Bronchial epithelial cell (primary cell): ENCODE measurements around the gene SEMA5B. TPM values are rescaled to one million over a fixed set of nuclear protein-coding genes. Genes with fewer than 3 reads are reported as not detected.

Experiments
- DNase-seq: peaks from one replicate; pipeline ENCODE4 v3.0.0-alpha.2; 2010; ENCODE audit warnings: low read depth
- FAIRE-seq: peaks from 2 replicates; lab custom pipeline; 2011; peaks lifted over from hg19 to GRCh38; lab: Jason Lieb, UNC
- H3K27me3 ChIP-seq: 2 replicates; pipeline ENCODE4 v1.5.1; 2011; ENCODE audit warnings: low read length; ENCODE audit not compliant: control insufficient read depth, insufficient read depth
- H3K36me3 ChIP-seq: 2 replicates; pipeline ENCODE4 v1.5.1; 2011; ENCODE audit warnings: low read length; ENCODE audit not compliant: control insufficient read depth, insufficient read depth
- H3K4me3 ChIP-seq: 2 replicates; pipeline ENCODE4 v1.5.1; 2011; ENCODE audit warnings: mild to moderate bottlenecking, low read depth, low read length, control low read depth
- total RNA-seq: library from RNA; depleted of rRNA; stranded (reverse); fragments of >200 nt; gene quantifications from 2 replicates; pipeline ENCODE4 v1.2.1, GENCODE V29; 2014
- TF ChIP-seq, protein P1 (sequence below): IDR thresholded peaks from 2 replicates; pipeline ENCODE4 v1.5.1; 2011; ENCODE audit warnings: mild to moderate bottlenecking, moderate library complexity, low read length, control low read depth, inconsistent platforms; ENCODE audit not compliant: insufficient read depth, severe bottlenecking

The SEMA5B gene
- total RNA-seq, 1 donor from 2014 or later, result under 0.01 TPM

DNA sequence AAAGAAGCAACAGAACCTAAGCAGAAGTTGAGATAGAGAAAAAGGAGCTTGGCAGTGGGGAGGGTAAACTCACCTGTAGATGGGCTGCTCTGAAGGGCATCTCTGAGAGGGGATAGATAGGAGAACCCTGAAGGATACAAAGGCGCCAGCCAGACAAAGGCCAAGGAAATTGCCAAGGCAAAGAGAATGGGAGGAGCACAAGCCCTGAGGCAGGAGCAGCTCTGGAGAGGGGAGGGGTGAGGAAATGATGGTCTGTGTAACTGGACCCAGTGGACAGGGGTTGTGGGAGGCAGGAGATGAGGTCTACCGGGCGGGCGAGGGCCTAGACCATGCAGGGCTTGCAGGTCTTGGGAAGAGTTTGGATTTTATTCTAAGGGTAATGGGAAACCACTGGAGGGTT is 36.9 kb upstream of the SEMA5B start:
- DNase-seq (no peak), FAIRE-seq (no peak)
- Histone ChIP-seq H3K4me3 (no peak overlapping the region), H3K27me3 (no peaks in the 10 kb centered on the region), H3K36me3 (no peaks in the 10 kb centered on the region)
- TF ChIP-seq, protein P1, sequence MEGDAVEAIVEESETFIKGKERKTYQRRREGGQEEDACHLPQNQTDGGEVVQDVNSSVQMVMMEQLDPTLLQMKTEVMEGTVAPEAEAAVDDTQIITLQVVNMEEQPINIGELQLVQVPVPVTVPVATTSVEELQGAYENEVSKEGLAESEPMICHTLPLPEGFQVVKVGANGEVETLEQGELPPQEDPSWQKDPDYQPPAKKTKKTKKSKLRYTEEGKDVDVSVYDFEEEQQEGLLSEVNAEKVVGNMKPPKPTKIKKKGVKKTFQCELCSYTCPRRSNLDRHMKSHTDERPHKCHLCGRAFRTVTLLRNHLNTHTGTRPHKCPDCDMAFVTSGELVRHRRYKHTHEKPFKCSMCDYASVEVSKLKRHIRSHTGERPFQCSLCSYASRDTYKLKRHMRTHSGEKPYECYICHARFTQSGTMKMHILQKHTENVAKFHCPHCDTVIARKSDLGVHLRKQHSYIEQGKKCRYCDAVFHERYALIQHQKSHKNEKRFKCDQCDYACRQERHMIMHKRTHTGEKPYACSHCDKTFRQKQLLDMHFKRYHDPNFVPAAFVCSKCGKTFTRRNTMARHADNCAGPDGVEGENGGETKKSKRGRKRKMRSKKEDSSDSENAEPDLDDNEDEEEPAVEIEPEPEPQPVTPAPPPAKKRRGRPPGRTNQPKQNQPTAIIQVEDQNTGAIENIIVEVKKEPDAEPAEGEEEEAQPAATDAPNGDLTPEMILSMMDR, result no peak

DNA sequence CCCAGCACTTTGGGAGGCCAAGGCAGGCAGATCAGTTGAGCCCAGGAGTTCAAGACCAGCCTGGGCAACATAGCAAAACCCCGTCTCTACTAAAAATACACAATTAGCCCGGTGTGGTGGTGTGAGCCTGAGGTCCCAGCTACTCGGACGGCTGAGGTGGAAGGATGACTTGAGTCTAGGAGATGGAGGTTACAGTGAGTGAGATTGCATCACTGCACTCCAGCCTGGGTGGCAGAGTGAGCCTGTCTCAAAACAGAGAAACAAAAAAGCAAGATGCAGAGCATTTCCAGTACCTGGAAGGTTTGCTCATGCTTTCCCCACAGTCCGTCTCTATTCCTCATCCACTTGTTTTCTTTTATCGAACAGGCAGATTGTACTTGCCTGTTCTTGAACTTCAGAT is 35.5 kb upstream of the SEMA5B start:
- no peak for FAIRE-seq
- no peak overlapping the region for H3K4me3 ChIP-seq
- H3K27me3 ChIP-seq, result no peaks in the 10 kb centered on the region
- no peak for DNase-seq
- no peaks in the 10 kb centered on the region for H3K36me3 ChIP-seq
- TF ChIP-seq, protein P1, result no peak

DNA sequence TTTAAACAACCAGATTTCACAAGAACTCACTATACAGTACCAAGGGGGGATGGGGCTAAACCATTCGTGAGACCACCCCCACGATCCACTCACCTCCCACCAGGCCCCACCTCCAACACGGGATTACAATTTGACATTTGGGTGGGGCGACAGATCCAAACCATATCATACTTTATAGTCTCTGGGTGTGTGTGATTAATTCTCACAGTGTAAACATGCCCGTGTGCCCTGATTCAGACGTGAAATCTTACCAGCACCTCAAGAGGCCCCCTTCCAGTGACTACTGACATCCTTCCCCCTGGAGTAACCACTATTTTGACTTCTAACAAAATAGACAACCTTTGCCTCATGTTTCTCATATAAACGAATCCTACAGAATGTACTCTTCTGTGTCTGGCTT is 34.3 kb upstream of the SEMA5B start:
- Histone ChIP-seq H3K4me3 (no peak overlapping the region), H3K36me3 (no peaks in the 10 kb centered on the region), H3K27me3 (no peaks in the 10 kb centered on the region)
- TF ChIP-seq, protein P1, result no peak
- FAIRE-seq, result no peak
- DNase-seq, result no peak

DNA sequence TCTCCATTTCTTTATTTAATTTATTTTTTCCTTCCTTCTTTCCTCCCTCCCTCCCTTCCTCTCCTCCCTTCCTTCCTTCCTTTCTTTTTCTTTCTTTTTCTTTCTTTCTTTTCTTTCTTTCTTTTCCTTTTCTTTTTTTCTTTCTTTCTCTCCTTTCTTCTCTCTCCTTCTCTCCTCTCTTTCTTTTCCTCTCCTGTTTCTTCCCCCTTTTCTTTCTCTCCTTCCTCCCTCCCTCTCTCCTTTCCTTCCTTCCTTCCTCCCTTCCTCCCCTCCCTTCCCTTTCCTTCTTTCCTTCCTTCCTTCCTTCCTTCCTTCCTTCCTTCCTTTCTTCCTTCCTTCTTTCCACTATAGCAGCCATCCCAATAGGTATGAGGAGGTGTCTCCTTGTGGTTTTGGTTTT is 32.5 kb upstream of the SEMA5B start:
- TF ChIP-seq, protein P1, result no peak
- no peaks in the 10 kb centered on the region for H3K36me3 ChIP-seq
- FAIRE-seq, result no peak
- no peak for DNase-seq
- no peaks in the 10 kb centered on the region for H3K27me3 ChIP-seq
- H3K4me3 ChIP-seq, result no peak overlapping the region

DNA sequence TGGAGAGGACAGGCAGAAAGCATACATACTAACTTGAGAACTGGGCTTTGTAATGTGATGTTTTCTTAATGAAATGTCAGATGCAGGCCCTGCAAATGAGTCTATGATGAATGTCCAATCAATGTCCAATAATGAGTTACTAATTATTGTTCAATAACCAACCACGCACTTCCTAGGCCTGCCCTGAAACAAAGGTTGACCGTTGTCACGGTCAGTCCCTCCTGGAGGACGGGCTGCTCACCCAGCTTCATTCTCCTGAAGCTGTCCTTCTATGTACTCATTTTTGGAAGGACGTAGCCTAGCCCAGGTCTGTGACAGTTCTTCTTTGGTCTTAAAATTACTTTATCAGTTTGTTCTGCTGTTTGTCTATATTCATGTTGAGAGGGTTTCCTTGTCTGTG is 30.9 kb upstream of the SEMA5B start:
- H3K36me3 ChIP-seq, result no peaks in the 10 kb centered on the region
- DNase-seq (no peak), FAIRE-seq (no peak)
- TF ChIP-seq, protein P1, result no peak
- H3K4me3 ChIP-seq, result no peak overlapping the region
- no peaks in the 10 kb centered on the region for H3K27me3 ChIP-seq

DNA sequence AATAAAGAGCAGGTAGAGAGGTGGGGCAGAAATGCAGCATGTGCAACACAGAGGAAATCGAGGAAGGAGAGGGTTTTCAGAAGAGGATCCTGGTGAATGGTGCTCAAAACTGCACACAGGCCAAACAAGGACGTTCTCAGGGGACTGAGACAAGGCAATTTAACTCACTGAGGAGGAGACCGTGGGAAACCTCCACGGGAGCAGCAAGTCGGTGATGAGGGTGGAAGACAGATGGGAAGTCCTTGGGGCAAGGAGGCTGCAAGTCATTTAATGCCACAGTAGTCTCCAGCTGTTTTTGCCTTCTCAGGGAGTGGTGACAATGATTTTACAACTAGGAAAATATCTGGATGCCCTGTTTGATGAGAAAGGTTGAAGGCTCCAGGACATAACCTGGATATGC is 27.8 kb upstream of the SEMA5B start:
- TF ChIP-seq, protein P1, result no peak
- FAIRE-seq, result no peak
- DNase-seq, result no peak
- H3K27me3 ChIP-seq, result no peaks in the 10 kb centered on the region
- H3K4me3 ChIP-seq, result no peak overlapping the region
- H3K36me3 ChIP-seq, result no peaks in the 10 kb centered on the region
